Activated T-cell treated with anti-CD3 and anti-CD28 coated beads, Interleukin-2, amount 50 U/mL, for 48 hours (primary cell): ENCODE data around the gene AREG.

Experiments used
- DNase-seq, 2 experiments: peaks; one replicate each; pipeline ENCODE4 v3.0.0-alpha.2; 2020

Gene AREG

GRCh38 chr4:74433541-74434172, 11.3 kb upstream of the AREG start:
- DNase-seq, result no peak

- DNase-seq, result no peak
These were observed 9.6 kb upstream of the AREG start for GRCh38 chr4:74435296-74435695.

- no peak for DNase-seq
These were observed 7.1 kb upstream of the AREG start for GRCh38 chr4:74437866-74438265.

GRCh38 chr4:74438661-74439060, 6.3 kb upstream of the AREG start:
- DNase-seq, result no peak

GRCh38 chr4:74439952-74440351, 5.0 kb upstream of the AREG start:
- DNase-seq, result no peak

- no peak for DNase-seq
These were observed 4.6 kb upstream of the AREG start for GRCh38 chr4:74440356-74440755.

- no peak for DNase-seq
These were observed 3.2 kb upstream of the AREG start for GRCh38 chr4:74441744-74442143.

GRCh38 chr4:74446193-74446868, 1.4 kb downstream of the AREG start:
- no peak for DNase-seq

- no peak for DNase-seq
These were observed 2.0 kb downstream of the AREG start for GRCh38 chr4:74446896-74447295.

GRCh38 chr4:74447636-74448233, 2.8 kb downstream of the AREG start:
- no peak for DNase-seq

- DNase-seq, result no peak
These were observed 4.8 kb downstream of the AREG start for GRCh38 chr4:74449571-74450297.

- DNase-seq, result no peak
These were observed 5.4 kb downstream of the AREG start for GRCh38 chr4:74450298-74450683.

- no peak for DNase-seq
These were observed 6.3 kb downstream of the AREG start for GRCh38 chr4:74451214-74451661.

- no peak for DNase-seq
These were observed 8.2 kb downstream of the AREG start for GRCh38 chr4:74453037-74453635.

GRCh38 chr4:74453829-74454742, 9.2 kb downstream of the AREG start:
- DNase-seq, result no peak

GRCh38 chr4:74455361-74456055, 10.6 kb downstream of the AREG start:
- DNase-seq, result no peak

- DNase-seq, result no peak
These were observed 11.3 kb downstream of the AREG start for GRCh38 chr4:74456056-74456744.

GRCh38 chr4:74456849-74457395, 12.0 kb downstream of the AREG start:
- DNase-seq, result no peak

- DNase-seq, result no peak
These were observed 15.9 kb downstream of the AREG start for GRCh38 chr4:74460833-74461232.

GRCh38 chr4:74463123-74463522, 18.2 kb downstream of the AREG start:
- DNase-seq, result no peak

- no peak for DNase-seq
These were observed 19.4 kb downstream of the AREG start for GRCh38 chr4:74464291-74464690.
